Choroid plexus epithelial cell (primary cell): ENCODE measurements around the gene PCGF1.

ENCODE experiments used
- DNase-seq: peaks from one replicate; pipeline ENCODE4 v3.0.0-alpha.2; 2010; ENCODE audit warnings: low read depth
- H3K4me3 ChIP-seq: 2 replicates; pipeline ENCODE4 v1.5.1; 2011; ENCODE audit warnings: low read depth, mild to moderate bottlenecking, control low read depth, low read length, moderate library complexity
- TF ChIP-seq, protein P1 (sequence below): conservative IDR thresholded peaks from 2 replicates; pipeline ENCODE4 v1.5.1; 2011; ENCODE audit warnings: low read depth, mild to moderate bottlenecking, control low read depth, inconsistent platforms, low read length, moderate library complexity

PCGF1 gene

DNA sequence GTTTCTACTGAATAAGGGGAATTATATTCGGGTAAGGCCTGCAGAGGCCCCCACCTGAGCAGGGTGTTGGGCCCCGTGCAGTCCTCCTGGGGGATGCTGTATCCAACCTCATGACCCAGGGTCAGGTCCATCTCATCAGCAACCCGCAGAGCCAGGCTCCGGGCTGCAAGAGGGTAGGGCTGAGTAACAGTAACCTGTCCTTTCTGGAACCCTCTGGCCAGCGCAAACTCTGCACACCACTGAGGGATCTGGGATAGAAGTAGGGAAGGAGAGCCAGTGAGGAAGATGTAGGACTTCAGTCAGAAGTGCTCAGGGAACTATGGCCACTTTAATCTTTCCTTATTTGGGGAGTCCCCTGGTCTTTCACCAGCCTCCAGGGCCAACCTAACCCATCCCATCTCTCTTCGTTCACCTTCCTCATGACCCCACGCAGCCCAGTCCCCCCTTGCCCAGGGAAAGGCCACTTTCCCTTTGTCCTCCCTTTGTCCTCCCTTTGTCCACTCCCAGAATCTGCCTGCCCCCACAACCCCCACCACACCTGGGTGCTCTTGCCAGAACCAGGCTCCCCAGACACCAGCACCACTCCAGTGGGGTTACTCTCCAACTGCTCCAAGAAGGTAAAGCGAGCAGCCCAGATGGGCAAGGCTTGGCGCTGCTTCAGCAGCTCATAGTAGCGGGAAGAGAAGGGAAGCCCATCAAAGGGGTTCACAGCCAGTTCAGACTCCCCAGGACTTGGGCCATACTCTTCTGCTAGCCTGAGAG lies 17.6 kb upstream of the PCGF1 start:
- no peak overlapping the region for H3K4me3 ChIP-seq
- TF ChIP-seq, protein P1, sequence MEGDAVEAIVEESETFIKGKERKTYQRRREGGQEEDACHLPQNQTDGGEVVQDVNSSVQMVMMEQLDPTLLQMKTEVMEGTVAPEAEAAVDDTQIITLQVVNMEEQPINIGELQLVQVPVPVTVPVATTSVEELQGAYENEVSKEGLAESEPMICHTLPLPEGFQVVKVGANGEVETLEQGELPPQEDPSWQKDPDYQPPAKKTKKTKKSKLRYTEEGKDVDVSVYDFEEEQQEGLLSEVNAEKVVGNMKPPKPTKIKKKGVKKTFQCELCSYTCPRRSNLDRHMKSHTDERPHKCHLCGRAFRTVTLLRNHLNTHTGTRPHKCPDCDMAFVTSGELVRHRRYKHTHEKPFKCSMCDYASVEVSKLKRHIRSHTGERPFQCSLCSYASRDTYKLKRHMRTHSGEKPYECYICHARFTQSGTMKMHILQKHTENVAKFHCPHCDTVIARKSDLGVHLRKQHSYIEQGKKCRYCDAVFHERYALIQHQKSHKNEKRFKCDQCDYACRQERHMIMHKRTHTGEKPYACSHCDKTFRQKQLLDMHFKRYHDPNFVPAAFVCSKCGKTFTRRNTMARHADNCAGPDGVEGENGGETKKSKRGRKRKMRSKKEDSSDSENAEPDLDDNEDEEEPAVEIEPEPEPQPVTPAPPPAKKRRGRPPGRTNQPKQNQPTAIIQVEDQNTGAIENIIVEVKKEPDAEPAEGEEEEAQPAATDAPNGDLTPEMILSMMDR = no peak
- no peak for DNase-seq

GRCh38 chr2:74524005-74524404 lies 16.5 kb upstream of the PCGF1 start:
- H3K4me3 ChIP-seq = no peak overlapping the region

DNA sequence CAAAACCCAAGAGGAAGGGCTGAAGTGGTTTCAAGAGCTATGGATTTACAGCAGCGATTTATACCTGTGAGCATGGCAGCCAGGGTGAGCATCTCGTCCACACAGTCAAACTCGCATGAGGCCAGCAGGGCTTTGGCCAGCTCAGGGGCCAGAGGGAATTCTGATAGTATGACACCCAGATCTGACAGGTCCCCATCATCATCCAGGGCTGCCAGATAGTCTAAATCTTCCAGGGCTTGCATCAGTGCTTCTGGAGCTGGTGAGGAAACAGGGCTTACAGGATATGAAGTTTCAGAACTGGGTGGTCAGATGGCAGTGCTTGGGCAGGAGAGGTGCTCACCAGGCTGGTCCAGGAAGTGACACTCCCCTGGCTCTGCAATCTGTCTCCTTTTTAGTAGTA lies 15.0 kb upstream of the PCGF1 start:
- no peak overlapping the region for H3K4me3 ChIP-seq
- TF ChIP-seq, protein P1 = no peak
- no peak for DNase-seq

More at GRCh38 chr2:74524005-74524404, 16.5 kb upstream of the PCGF1 start:
- DNase-seq = no peak
- TF ChIP-seq, protein P1 = no peak

DNA sequence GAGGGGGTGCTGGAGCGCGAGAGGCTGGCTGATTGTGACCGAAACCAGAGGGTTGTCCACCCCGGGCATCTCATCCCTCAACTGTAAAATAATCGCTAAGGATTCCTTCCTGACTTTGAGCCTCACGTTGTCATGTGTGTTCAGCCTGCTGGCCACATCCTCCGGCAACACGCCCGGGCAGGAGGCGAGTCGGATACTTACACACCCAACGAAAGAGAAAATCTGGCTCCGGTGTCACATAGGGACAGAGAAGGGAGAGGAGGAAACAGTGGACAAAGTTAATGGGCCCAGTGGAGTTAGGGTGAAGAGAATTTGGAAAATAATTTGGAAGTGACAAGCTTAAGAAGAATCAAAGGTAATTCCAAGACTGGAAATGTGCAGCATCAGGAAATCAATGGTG lies 9.2 kb upstream of the PCGF1 start:
- DNase-seq = no peak
- H3K4me3 ChIP-seq = no peak overlapping the region
- TF ChIP-seq, protein P1 = no peak

DNA sequence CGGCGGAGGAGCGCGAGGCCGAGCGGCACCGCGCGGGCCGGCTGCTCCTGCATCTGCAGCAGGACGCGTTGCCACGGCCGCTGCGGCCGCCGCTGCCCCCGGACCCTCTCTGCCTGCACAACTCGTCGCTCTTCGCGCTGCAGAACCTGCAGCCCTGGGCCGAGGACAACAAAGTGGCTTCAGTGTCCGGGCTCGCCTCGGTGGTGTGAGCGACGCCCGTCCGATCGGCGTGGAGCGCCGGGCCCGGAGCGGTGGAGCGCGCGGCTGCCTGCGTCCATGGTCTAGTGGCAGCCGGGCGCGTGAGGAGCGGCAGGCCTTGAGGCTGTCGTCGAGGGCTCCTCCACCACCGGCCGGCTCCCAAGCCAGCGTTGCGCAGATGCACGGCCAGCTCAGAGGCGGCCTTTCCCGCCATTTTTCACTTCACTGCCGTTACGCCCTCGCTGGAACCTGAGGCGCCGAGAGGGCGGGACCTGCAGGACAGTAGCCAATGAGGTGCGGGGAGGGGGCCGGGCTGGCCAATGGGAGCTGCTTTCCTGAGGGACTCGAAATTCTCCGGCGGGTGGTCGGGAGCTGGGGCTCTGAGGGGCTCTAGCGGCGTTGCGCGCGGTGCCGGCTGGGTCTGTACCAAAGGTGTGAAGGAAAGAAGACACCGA lies 8.6 kb upstream of the PCGF1 start:
- H3K4me3 ChIP-seq = no peak overlapping the region
- no peak for DNase-seq
- TF ChIP-seq, protein P1 = no peak

DNA sequence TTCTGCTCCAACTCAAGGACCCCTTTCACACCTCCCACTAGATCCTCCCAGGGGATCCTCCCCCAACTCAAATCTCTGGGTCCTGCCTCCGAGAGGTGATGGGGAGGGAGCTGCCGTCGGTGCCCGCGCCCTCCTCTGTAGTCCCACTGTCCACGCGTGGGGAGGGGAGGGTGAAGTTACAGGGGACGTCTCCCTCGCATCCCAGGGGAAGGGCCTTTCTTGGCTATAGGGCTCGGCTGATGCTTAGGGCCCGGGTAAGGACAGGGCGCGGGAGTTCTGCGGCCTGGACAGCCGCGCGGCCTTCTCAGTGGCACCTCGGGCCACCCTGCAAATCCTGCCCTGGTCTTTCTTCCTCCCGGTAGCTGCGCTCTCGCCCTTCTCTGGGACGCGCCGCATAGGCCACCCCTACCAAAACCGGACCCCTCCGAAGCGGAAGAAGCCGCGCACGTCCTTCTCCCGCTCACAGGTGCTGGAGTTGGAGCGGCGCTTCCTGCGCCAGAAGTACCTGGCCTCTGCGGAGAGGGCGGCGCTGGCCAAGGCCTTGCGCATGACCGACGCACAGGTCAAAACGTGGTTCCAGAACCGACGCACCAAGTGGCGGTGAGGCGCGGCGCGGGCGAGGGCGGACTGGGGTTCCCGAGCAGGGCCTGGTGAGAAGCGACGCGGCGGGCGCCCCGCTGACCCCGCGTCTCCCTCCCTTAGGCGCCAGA lies 7.9 kb upstream of the PCGF1 start:
- TF ChIP-seq, protein P1 = no peak

More for the DNA sequence above, 7.9 kb upstream of the PCGF1 start:
- DNase-seq = no peak
- H3K4me3 ChIP-seq = no peak overlapping the region
